ENCODE data around the gene SCGB1D1. TPM values are rescaled to one million over a fixed set of nuclear protein-coding genes. Genes with fewer than 3 reads are reported as not detected.
"Not testable (repeated sequence)": the region's sequence is repeated elsewhere in the genome, so short reads cannot be mapped to it uniquely, and the experiment has no call there.

The SCGB1D1 gene
- total and polyA plus RNA-seq, 5 donors: not detected

- H3K4me3 ChIP-seq (ENCODE audit: low read length); H3K4me1 ChIP-seq (ENCODE audit: control insufficient read depth, insufficient read depth, low read length); ATAC-seq; intact Hi-C loops (cut with DNase I); DNase-seq; H3K27ac ChIP-seq (ENCODE audit: low read length); H3K27me3 ChIP-seq (ENCODE audit: control insufficient read depth, insufficient read depth); H3K9me3 ChIP-seq (ENCODE audit: control insufficient read depth, low read length): not testable (repeated sequence)
- 97% methylated on average over 2 of the region's 2 CpGs for WGBS
Observed at GRCh38 chr11:62197400-62197799, 7.4 kb downstream of the SCGB1D1 start.

- ATAC-seq: no peak
- WGBS: 76% methylated on average over 2 of the region's 2 CpGs
- H3K27ac ChIP-seq (ENCODE audit: low read length): no peak overlapping the region
- no peak overlapping the region for H3K4me3 ChIP-seq (ENCODE audit: low read length)
- no peak for DNase-seq
- intact Hi-C loops (cut with DNase I): no loop called here
- H3K4me1 ChIP-seq (ENCODE audit: control insufficient read depth, insufficient read depth, low read length): no peaks in the 10 kb centered on the region
- no peaks in the 10 kb centered on the region for H3K9me3 ChIP-seq (ENCODE audit: control insufficient read depth, low read length)
- no peaks in the 10 kb centered on the region for H3K27me3 ChIP-seq (ENCODE audit: control insufficient read depth, insufficient read depth)
Observed at GRCh38 chr11:62201376-62201775, 11.4 kb downstream of the SCGB1D1 start.

- no peak overlapping the region for H3K4me3 ChIP-seq (ENCODE audit: low read length)
- no peaks in the 10 kb centered on the region for H3K27me3 ChIP-seq (ENCODE audit: control insufficient read depth, insufficient read depth)
- H3K4me1 ChIP-seq (ENCODE audit: control insufficient read depth, insufficient read depth, low read length): no peaks in the 10 kb centered on the region
- DNase-seq: no peak
- H3K27ac ChIP-seq (ENCODE audit: low read length): no peak overlapping the region
- intact Hi-C loops (cut with DNase I): no loop called here
- ATAC-seq: no peak
- no peaks in the 10 kb centered on the region for H3K9me3 ChIP-seq (ENCODE audit: control insufficient read depth, low read length)
- 67% methylated on average over 6 of the region's 6 CpGs for WGBS
Observed at GRCh38 chr11:62202910-62203309, 12.9 kb downstream of the SCGB1D1 start.

- Histone ChIP-seq H3K27me3 (ENCODE audit: control insufficient read depth, insufficient read depth) (no peaks in the 10 kb centered on the region), H3K27ac (ENCODE audit: low read length) (no peak overlapping the region), H3K4me3 (ENCODE audit: low read length) (no peak overlapping the region), H3K4me1 (ENCODE audit: control insufficient read depth, insufficient read depth, low read length) (no peaks in the 10 kb centered on the region), H3K9me3 (ENCODE audit: control insufficient read depth, low read length) (no peaks in the 10 kb centered on the region)
- intact Hi-C loops (cut with DNase I): no loop called here
- DNase-seq (no peak), ATAC-seq (no peak)
- 89% methylated on average over 5 of the region's 5 CpGs for WGBS
Observed at GRCh38 chr11:62204430-62204829, 14.4 kb downstream of the SCGB1D1 start.

GRCh38 chr11:62205441-62205840 lies 15.4 kb downstream of the SCGB1D1 start:
- intact Hi-C loops (cut with DNase I): no loop called here
- no peak overlapping the region for H3K4me3 ChIP-seq (ENCODE audit: low read length)
- DNase-seq (no peak), ATAC-seq (no peak)
- WGBS: 85% methylated on average over 7 of the region's 7 CpGs
- no peak overlapping the region for H3K27ac ChIP-seq (ENCODE audit: low read length)
- H3K27me3 ChIP-seq (ENCODE audit: control insufficient read depth, insufficient read depth): no peaks in the 10 kb centered on the region
- no peaks in the 10 kb centered on the region for H3K4me1 ChIP-seq (ENCODE audit: control insufficient read depth, insufficient read depth, low read length)
- no peaks in the 10 kb centered on the region for H3K9me3 ChIP-seq (ENCODE audit: control insufficient read depth, low read length)

- H3K27ac ChIP-seq (ENCODE audit: low read length); H3K9me3 ChIP-seq (ENCODE audit: control insufficient read depth, low read length); H3K4me3 ChIP-seq (ENCODE audit: low read length); H3K27me3 ChIP-seq (ENCODE audit: control insufficient read depth, insufficient read depth); ATAC-seq; H3K4me1 ChIP-seq (ENCODE audit: control insufficient read depth, insufficient read depth, low read length); DNase-seq; intact Hi-C loops (cut with DNase I): not testable (repeated sequence)
- 91% methylated on average over 12 of the region's 12 CpGs for WGBS
Observed at GRCh38 chr11:62206276-62207066, 16.5 kb downstream of the SCGB1D1 start.

- intact Hi-C loops (cut with DNase I): no loop called here
- WGBS: 67% methylated on average over 4 of the region's 4 CpGs
- Histone ChIP-seq H3K4me3 (ENCODE audit: low read length) (no peak overlapping the region), H3K27ac (ENCODE audit: low read length) (no peak overlapping the region), H3K27me3 (ENCODE audit: control insufficient read depth, insufficient read depth) (no peaks in the 10 kb centered on the region), H3K4me1 (ENCODE audit: control insufficient read depth, insufficient read depth, low read length) (no peaks in the 10 kb centered on the region), H3K9me3 (ENCODE audit: control insufficient read depth, low read length) (no peaks in the 10 kb centered on the region)
- no peak for DNase-seq
- ATAC-seq: no peak
Observed at GRCh38 chr11:62208785-62209144, 18.7 kb downstream of the SCGB1D1 start.

GRCh38 chr11:62217191-62217748 lies 27.3 kb downstream of the SCGB1D1 start:
- Histone ChIP-seq H3K4me3 (ENCODE audit: low read length) (no peak overlapping the region), H3K27ac (ENCODE audit: low read length) (no peak overlapping the region), H3K27me3 (ENCODE audit: control insufficient read depth, insufficient read depth) (no peaks in the 10 kb centered on the region), H3K4me1 (ENCODE audit: control insufficient read depth, insufficient read depth, low read length) (no peaks in the 10 kb centered on the region), H3K9me3 (ENCODE audit: control insufficient read depth, low read length) (peaks cover 2% of the 10 kb centered on the region)
- 44% methylated on average over 5 of the region's 5 CpGs for whole genome bisulfite sequencing
- intact Hi-C loops (cut with DNase I): no loop called here
- no peak for DNase-seq
- no peak for ATAC-seq

GRCh38 chr11:62221498-62221897 lies 31.5 kb downstream of the SCGB1D1 start:
- Histone ChIP-seq H3K9me3 (ENCODE audit: control insufficient read depth, low read length) (peaks cover 2% of the 10 kb centered on the region), H3K27ac (ENCODE audit: low read length) (no peak overlapping the region), H3K4me1 (ENCODE audit: control insufficient read depth, insufficient read depth, low read length) (no peaks in the 10 kb centered on the region), H3K4me3 (ENCODE audit: low read length) (no peak overlapping the region), H3K27me3 (ENCODE audit: control insufficient read depth, insufficient read depth) (no peaks in the 10 kb centered on the region)
- 93% methylated on average over 3 of the region's 3 CpGs for WGBS
- ATAC-seq (no peak), DNase-seq (no peak)
- intact Hi-C loops (cut with DNase I): no loop called here

GRCh38 chr11:62223095-62223494 lies 33.1 kb downstream of the SCGB1D1 start:
- no peaks in the 10 kb centered on the region for H3K4me1 ChIP-seq (ENCODE audit: control insufficient read depth, insufficient read depth, low read length)
- H3K27me3 ChIP-seq (ENCODE audit: control insufficient read depth, insufficient read depth): no peaks in the 10 kb centered on the region
- H3K9me3 ChIP-seq (ENCODE audit: control insufficient read depth, low read length): peaks cover 2% of the 10 kb centered on the region
- no peak for DNase-seq
- H3K27ac ChIP-seq (ENCODE audit: low read length): no peak overlapping the region
- no peak for ATAC-seq
- intact Hi-C loops (cut with DNase I): no loop called here
- H3K4me3 ChIP-seq (ENCODE audit: low read length): no peak overlapping the region

GRCh38 chr11:62233730-62234129 lies 43.7 kb downstream of the SCGB1D1 start:
- Histone ChIP-seq H3K4me3 (ENCODE audit: low read length) (no peak overlapping the region), H3K27me3 (ENCODE audit: control insufficient read depth, insufficient read depth) (no peaks in the 10 kb centered on the region), H3K27ac (ENCODE audit: low read length) (no peak overlapping the region), H3K9me3 (ENCODE audit: control insufficient read depth, low read length) (no peaks in the 10 kb centered on the region), H3K4me1 (ENCODE audit: control insufficient read depth, insufficient read depth, low read length) (no peaks in the 10 kb centered on the region)
- intact Hi-C loops (cut with DNase I): no loop called here
- no peak for ATAC-seq
- DNase-seq: no peak

- no peak overlapping the region for H3K4me3 ChIP-seq (ENCODE audit: low read length)
- H3K27me3 ChIP-seq (ENCODE audit: control insufficient read depth, insufficient read depth): no peaks in the 10 kb centered on the region
- 70% methylated on average over 2 of the region's 2 CpGs for WGBS
- no peak for ATAC-seq
- no peaks in the 10 kb centered on the region for H3K4me1 ChIP-seq (ENCODE audit: control insufficient read depth, insufficient read depth, low read length)
- no peak overlapping the region for H3K27ac ChIP-seq (ENCODE audit: low read length)
- intact Hi-C loops (cut with DNase I): no loop called here
- no peak for DNase-seq
- H3K9me3 ChIP-seq (ENCODE audit: control insufficient read depth, low read length): no peaks in the 10 kb centered on the region
Observed at GRCh38 chr11:62236187-62236586, 46.2 kb downstream of the SCGB1D1 start.

Data from right cardiac atrium (tissue), 5 donors.